PFSK-1 (cell line): ENCODE results near the gene EPM2A.

Source experiments
- FOXP2 ChIP-seq: optimal IDR thresholded peaks from 2 replicates; pipeline ENCODE3; 2011; ENCODE audit warnings: borderline replicate concordance, control low read depth, inconsistent platforms; ENCODE audit not compliant: insufficient read depth; ENCODE audit errors: extremely low read length, extremely low read depth
- POLR2AphosphoS5 ChIP-seq: IDR thresholded peaks from 2 replicates; pipeline ENCODE4 v1.6.1; 2012; ENCODE audit warnings: low read depth, mild to moderate bottlenecking, control low read depth, low read length, moderate library complexity
- REST ChIP-seq, 2 experiments: IDR thresholded peaks; 2 replicates each; pipeline versions ENCODE4 v1.6.1 to v1.8.0; 2011 to 2012; ENCODE audit warnings: low read depth in 2 of 2, low read length in 2 of 2, control low read depth in 1 of 2, inconsistent platforms in 1 of 2, mild to moderate bottlenecking in 1 of 2, moderate library complexity in 1 of 2; ENCODE audit not compliant: insufficient read depth in 1 of 2
- SIN3A ChIP-seq: IDR thresholded peaks from 2 replicates; pipeline ENCODE4 v1.6.1; 2012; ENCODE audit warnings: mild to moderate bottlenecking, low read length, moderate library complexity, borderline replicate concordance; ENCODE audit not compliant: insufficient read depth
- TAF1 ChIP-seq: IDR thresholded peaks from 2 replicates; pipeline ENCODE4 v1.6.1; 2012; ENCODE audit warnings: low read length, control low read depth, borderline replicate concordance; ENCODE audit not compliant: insufficient read depth

EPM2A gene

DNA sequence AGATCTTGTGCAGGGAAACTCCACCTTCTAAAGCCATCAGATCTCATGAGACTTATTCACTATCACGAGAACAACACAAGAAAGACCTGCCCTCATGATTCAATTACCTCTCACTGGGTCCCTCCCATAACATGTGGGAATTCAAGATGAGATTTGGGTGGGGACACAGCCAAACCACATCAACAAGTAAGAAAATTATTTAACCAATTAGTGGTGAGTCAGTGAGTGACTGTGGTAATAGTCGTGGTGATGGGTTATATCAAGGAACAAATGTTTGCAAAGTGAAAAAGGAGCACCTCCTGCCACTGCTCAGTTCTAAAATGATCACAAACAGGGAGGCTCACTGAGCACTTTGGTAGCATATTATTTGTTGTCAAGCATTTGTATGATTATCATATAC lies 20.6 kb downstream of the EPM2A start:
- TF ChIP-seq SIN3A (no peak), POLR2AphosphoS5 (no peak), FOXP2 (no peak), TAF1 (no peak), REST (IDR thresholded peaks at IDR 0.05; ENCODE audit: insufficient read depth in 1 of 2, low read depth in 2 of 2, low read length in 2 of 2) (no peak)

GRCh38 chr6:145713773-145714172 lies 21.5 kb downstream of the EPM2A start:
- no peak for TF ChIP-seq TAF1
- no peak for TF ChIP-seq POLR2AphosphoS5
- no peak for TF ChIP-seq REST (IDR thresholded peaks at IDR 0.05; ENCODE audit: insufficient read depth in 1 of 2, low read depth in 2 of 2, low read length in 2 of 2)
- no peak for TF ChIP-seq SIN3A
- TF ChIP-seq FOXP2, result no peak

GRCh38 chr6:145711372-145711771 lies 23.9 kb downstream of the EPM2A start:
- TF ChIP-seq FOXP2 (no peak), TAF1 (no peak), POLR2AphosphoS5 (no peak), REST (IDR thresholded peaks at IDR 0.05; ENCODE audit: insufficient read depth in 1 of 2, low read depth in 2 of 2, low read length in 2 of 2) (no peak), SIN3A (no peak)

GRCh38 chr6:145707397-145707796 lies 27.9 kb downstream of the EPM2A start:
- TF ChIP-seq SIN3A, result no peak
- no peak for TF ChIP-seq FOXP2
- TF ChIP-seq REST (IDR thresholded peaks at IDR 0.05; ENCODE audit: insufficient read depth in 1 of 2, low read depth in 2 of 2, low read length in 2 of 2), result no peak
- TF ChIP-seq POLR2AphosphoS5, result no peak
- no peak for TF ChIP-seq TAF1

DNA sequence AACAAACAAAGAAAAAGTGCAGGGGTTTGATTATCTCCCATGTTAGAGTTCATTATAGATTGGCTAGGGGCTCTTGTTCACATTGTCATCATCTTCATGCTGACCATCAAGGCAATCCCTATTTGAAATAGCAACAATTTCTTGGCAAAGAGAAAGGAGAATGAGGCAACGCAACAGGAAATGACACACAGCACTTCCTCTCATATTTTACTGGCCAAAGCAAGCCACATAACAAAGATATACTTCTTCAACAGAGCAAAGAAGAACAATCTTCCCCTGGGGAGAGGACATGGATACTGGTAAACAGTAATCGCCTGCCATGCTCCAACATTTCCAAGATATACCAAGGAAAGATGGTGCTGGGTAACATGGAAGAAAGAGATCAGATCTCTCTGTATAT lies 29.8 kb downstream of the EPM2A start:
- TF ChIP-seq TAF1 (no peak), REST (IDR thresholded peaks at IDR 0.05; ENCODE audit: insufficient read depth in 1 of 2, low read depth in 2 of 2, low read length in 2 of 2) (no peak), SIN3A (no peak), POLR2AphosphoS5 (no peak), FOXP2 (no peak)
